Measurements from ENCODE around the gene TOMM70.

TOMM70 gene

GRCh38 chr3:100316641-100317069, 84.2 kb downstream of the TOMM70 start:
- Histone ChIP-seq H3K4me3 (ENCODE audit: low read length) (no peak overlapping the region), H3K27me3 (ENCODE audit: control insufficient read depth, insufficient read depth, low read length) (no peaks in the 10 kb centered on the region), H3K9me3 (replicated peaks; ENCODE audit: low read length) (no peaks in the 10 kb centered on the region), H3K4me2 (ENCODE audit: low read length) (no peak overlapping the region), H3K9ac (ENCODE audit: low read depth, low read length) (no peak overlapping the region), H3K4me1 (ENCODE audit: control insufficient read depth, insufficient read depth, low read length) (peaks cover 6% of the 10 kb centered on the region), H3K36me3 (ENCODE audit: insufficient read depth, low read length) (peaks cover 27% of the 10 kb centered on the region)
